Body of pancreas (tissue), 4 donors: ENCODE data around the gene ABLIM1. TPM values are rescaled to one million over a fixed set of nuclear protein-coding genes. Genes with fewer than 3 reads are reported as not detected.

ENCODE experiments used
- ATAC-seq: fragments of 150-250 bp; one replicate; pipeline ENCODE4 v1.9.1; 2016
- DNase-seq, 4 donors: peaks; one replicate each; pipeline ENCODE4 v3.0.0-alpha.2; 2019
- H3K27ac ChIP-seq, 4 donors: fragments of 200-600 bp; sonication (generic); 1 replicate in 3 of 4; 2 replicates in 1 of 4; pipeline versions ENCODE4 v1.5.1 to v1.6.1; 2016 to 2019; ENCODE audit warnings: mild to moderate bottlenecking in 1 of 4, mixed read lengths in 1 of 4, moderate library complexity in 1 of 4
- H3K27me3 ChIP-seq, 2 donors: fragments of 200-600 bp; sonication (generic); one replicate each; pipeline ENCODE4 v1.6.0; 2016; ENCODE audit warnings: mild to moderate bottlenecking in 1 of 2
- H3K36me3 ChIP-seq, 2 donors: fragments of 200-600 bp; sonication (generic); replicated peaks in 1 of 2; 2 replicates each; pipeline ENCODE4 v1.5.1; 2016; ENCODE audit warnings: low read depth in 2 of 2; ENCODE audit not compliant: insufficient read depth in 1 of 2
- H3K4me1 ChIP-seq: fragments of 200-600 bp; sonication (generic); one replicate; pipeline ENCODE4 v1.6.0; 2016
- H3K4me3 ChIP-seq, 2 donors: fragments of 200-600 bp; sonication (generic); 1 replicate in 1 of 2; 2 replicates in 1 of 2; pipeline ENCODE4 v1.5.1; 2016 to 2019
- H3K9me3 ChIP-seq, 3 donors: fragments of 200-600 bp; sonication (generic); 1 replicate in 2 of 3; 2 replicates in 1 of 3; pipeline ENCODE4 v1.5.1; 2016
- POLR2A ChIP-seq, 3 donors: fragments of 450-650 bp; IDR thresholded peaks; one replicate each; pipeline ENCODE4 v1.6.1; 2016; ENCODE audit warnings: antibody characterized with exemption in 3 of 3, mild to moderate bottlenecking in 2 of 3
- WGBS, 2 donors: methylation state at CpG; one replicate each; pipeline ENCODE4 v1.1.5; 2017; 5-methylcytosine and 5-hydroxymethylcytosine counted together
- intact Hi-C: fragments of 100-400 bp; cut with DNase I; formaldehyde crosslinking; loops from one replicate; pipeline ENCODE4 v1.15.1; 2023
- total RNA-seq, 2 donors: library from RNA; depleted of rRNA; stranded (reverse); fragments of >200 nt; gene quantifications; one replicate each; pipeline ENCODE4 v1.1.0, GENCODE V29; 2016
- TF ChIP-seq, protein P1 (sequence below), 7 experiments: fragments of 450-650 bp in 4 of 7; fragments of 200-600 bp in 3 of 7; sonication (generic) in 3 of 7; IDR thresholded peaks; one replicate each; pipeline ENCODE4 v1.5.1; 2016 to 2019; ENCODE audit warnings: antibody characterized with exemption in 7 of 7

ABLIM1 gene
- total RNA-seq, 2 donors from 2014 or later = 34.6 to 54.7 TPM

DNA sequence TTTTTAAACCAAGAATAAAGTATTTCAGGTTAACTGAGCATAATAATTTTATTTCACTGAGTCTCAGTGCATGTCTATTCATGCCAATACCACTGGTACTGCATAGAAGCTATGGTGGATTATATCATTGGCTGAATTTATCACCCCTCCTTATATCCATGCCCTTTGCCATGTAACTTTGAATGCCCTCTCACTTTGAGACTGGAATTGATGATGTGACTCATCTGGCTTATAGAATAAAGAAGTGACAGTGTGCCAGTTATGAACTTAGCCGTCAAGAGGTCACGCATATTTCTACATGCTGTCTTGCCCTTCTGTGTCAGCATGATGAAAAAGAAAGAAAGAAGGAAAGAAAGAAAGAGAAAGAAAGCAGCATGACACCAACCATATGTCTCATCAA, 20.7 kb upstream of the ABLIM1 start:
- H3K36me3 ChIP-seq = no peaks in the 10 kb centered on the region
- no peak for DNase-seq
- ATAC-seq = no peak
- no peaks in the 10 kb centered on the region for H3K9me3 ChIP-seq
- WGBS, 2 donors = 77 to 84% methylated on average over 2 of the region's 2 CpGs
- TF ChIP-seq POLR2A (IDR thresholded peaks at IDR 0.05) = no peak
- TF ChIP-seq, protein P1, sequence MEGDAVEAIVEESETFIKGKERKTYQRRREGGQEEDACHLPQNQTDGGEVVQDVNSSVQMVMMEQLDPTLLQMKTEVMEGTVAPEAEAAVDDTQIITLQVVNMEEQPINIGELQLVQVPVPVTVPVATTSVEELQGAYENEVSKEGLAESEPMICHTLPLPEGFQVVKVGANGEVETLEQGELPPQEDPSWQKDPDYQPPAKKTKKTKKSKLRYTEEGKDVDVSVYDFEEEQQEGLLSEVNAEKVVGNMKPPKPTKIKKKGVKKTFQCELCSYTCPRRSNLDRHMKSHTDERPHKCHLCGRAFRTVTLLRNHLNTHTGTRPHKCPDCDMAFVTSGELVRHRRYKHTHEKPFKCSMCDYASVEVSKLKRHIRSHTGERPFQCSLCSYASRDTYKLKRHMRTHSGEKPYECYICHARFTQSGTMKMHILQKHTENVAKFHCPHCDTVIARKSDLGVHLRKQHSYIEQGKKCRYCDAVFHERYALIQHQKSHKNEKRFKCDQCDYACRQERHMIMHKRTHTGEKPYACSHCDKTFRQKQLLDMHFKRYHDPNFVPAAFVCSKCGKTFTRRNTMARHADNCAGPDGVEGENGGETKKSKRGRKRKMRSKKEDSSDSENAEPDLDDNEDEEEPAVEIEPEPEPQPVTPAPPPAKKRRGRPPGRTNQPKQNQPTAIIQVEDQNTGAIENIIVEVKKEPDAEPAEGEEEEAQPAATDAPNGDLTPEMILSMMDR (IDR thresholded peaks at IDR 0.05) = no peak
- H3K27me3 ChIP-seq = no peaks in the 10 kb centered on the region
- no peak overlapping the region for H3K4me3 ChIP-seq
- H3K4me1 ChIP-seq = peaks cover 42% of the 10 kb centered on the region
- peak overlapping the region in 2 of 4 donors; percentile 30 to 64 for H3K27ac ChIP-seq
- intact Hi-C loops = no loop called here

DNA sequence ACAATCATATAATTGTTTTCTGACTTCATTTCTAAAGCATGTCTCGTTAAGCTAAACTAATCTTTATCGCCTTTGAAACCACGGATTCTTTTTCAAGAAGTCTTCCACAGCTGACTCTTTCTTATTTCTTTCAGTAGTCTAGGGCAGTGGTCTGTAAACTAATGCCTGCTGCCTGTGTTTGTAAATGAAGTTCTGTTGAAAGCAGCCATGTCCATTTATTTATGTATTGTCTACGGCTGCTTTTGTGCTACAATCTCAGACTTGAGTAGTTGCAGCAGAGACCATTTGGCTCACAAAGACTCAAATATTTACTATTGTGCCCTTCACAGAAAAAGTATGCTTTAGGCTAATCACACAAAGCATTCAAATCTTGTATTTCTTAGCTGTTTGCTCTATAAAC, 20.3 kb upstream of the ABLIM1 start:
- no peaks in the 10 kb centered on the region for H3K27me3 ChIP-seq
- no peak for DNase-seq
- H3K9me3 ChIP-seq = no peaks in the 10 kb centered on the region
- H3K36me3 ChIP-seq = no peaks in the 10 kb centered on the region
- intact Hi-C loops = no loop called here
- ATAC-seq = no peak
- no peak overlapping the region for H3K4me3 ChIP-seq
- H3K27ac ChIP-seq = peak overlapping the region in 3 of 4 donors; percentile 30 to 64 (median 62)
- TF ChIP-seq, protein P1 (IDR thresholded peaks at IDR 0.05) = no peak
- TF ChIP-seq POLR2A (IDR thresholded peaks at IDR 0.05) = no peak
- 32 to 48% methylated on average over 4 of the region's 4 CpGs for WGBS, 2 donors
- peaks cover 37% of the 10 kb centered on the region for H3K4me1 ChIP-seq

DNA sequence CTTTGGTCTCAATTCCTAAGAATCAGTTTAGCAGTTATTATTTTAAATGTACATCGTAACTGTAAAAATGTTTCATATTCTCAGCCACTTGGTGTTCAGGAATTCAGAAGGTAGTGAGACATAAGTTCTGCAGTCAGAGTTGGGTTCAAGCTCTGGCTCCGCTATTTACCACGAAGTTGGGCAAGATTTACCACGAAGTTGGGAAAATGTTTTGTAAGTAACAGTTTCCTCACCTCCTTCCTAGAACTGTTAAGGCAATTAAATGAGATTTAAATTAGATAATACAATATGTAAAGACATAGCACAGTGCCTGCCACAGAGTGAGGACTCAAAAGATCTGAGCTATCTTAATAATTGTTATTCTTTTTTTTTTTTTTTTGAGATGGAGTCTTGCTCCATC, 16.3 kb upstream of the ABLIM1 start:
- H3K27ac ChIP-seq = no peak overlapping the region
- ATAC-seq (no peak), DNase-seq (no peak)
- WGBS, 2 donors = 72 to 83% methylated on average over 4 of the region's 4 CpGs
- intact Hi-C loops = no loop called here
- no peaks in the 10 kb centered on the region for H3K27me3 ChIP-seq
- no peaks in the 10 kb centered on the region for H3K36me3 ChIP-seq
- no peaks in the 10 kb centered on the region for H3K9me3 ChIP-seq
- TF ChIP-seq, protein P1 (IDR thresholded peaks at IDR 0.05) = no peak
- no peak overlapping the region for H3K4me3 ChIP-seq
- peaks cover 16% of the 10 kb centered on the region for H3K4me1 ChIP-seq

DNA sequence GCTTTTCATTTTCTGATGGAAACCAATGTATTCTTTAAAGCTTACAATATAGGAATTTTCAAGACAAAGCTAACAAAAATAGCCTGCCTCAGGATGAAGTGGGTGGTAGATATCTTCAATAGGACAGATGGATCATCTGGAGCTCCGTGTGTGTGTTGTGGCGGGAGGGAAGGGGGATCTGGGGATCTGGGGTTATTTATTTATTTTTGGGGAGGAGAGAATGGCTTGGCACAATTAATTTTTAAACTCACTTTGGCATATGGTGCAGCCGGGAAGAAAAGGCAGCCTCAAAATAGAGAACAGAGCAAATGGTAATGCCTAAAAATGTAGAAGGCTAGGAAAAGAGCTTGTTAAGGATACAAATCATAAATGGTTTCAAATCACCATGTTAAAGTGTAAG, 11.6 kb upstream of the ABLIM1 start:
- WGBS, 2 donors = 62 to 70% methylated on average over 3 of the region's 3 CpGs
- DNase-seq = no peak
- Histone ChIP-seq H3K4me1 (peaks cover 13% of the 10 kb centered on the region), H3K36me3 (no peaks in the 10 kb centered on the region), H3K9me3 (no peaks in the 10 kb centered on the region), H3K27me3 (no peaks in the 10 kb centered on the region), H3K27ac (no peak overlapping the region), H3K4me3 (no peak overlapping the region)
- ATAC-seq = no peak
- intact Hi-C loops = no loop called here
- TF ChIP-seq POLR2A (IDR thresholded peaks at IDR 0.05) = no peak
- TF ChIP-seq, protein P1 (IDR thresholded peaks at IDR 0.05) = no peak

DNA sequence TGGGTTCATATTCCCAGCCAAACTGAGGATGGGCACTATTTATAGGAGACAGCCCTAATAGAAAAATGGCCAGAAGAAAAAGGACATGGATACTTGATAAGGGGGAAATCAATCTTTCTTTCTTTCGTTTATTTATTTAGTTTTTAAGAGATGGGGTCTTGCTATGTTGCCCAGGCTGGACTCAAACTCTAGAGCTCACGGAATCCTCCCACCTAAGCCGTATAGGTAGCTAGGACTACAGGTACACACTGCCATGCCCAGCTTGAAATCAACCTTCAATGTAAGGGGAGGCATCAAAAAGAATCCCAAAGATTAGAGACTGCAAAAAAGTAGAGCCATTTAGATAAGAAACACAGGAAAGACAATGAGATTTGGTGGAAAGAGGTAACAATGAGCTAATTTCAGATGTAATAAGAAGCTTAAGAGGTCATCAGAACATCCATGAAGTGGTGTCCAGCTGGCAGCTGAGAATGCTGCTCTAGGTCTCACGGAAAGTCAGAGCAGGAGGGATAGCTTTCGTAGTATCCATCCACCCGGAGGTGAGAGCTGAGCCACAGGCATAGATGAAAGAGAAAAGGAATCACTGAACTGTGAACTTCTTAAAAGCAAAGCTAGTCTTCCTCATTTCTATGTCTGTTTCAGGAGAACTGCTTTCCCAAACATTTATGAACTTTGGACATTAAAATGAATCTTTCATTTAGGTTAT, 10.5 kb upstream of the ABLIM1 start:
- ATAC-seq (no peak), DNase-seq (no peak)
- Histone ChIP-seq H3K9me3 (no peaks in the 10 kb centered on the region), H3K27ac (no peak overlapping the region), H3K36me3 (no peaks in the 10 kb centered on the region), H3K4me1 (peaks cover 22% of the 10 kb centered on the region), H3K4me3 (no peak overlapping the region), H3K27me3 (no peaks in the 10 kb centered on the region)
- intact Hi-C loops = no loop called here
- no peak for TF ChIP-seq POLR2A (IDR thresholded peaks at IDR 0.05)
- TF ChIP-seq, protein P1 (IDR thresholded peaks at IDR 0.05) = no peak
- WGBS, 2 donors = 89 to 91% methylated on average over 6 of the region's 6 CpGs
